Endothelial cell (in vitro differentiated cells): ENCODE data around the gene OMP. TPM values are rescaled to one million over a fixed set of nuclear protein-coding genes. Genes with fewer than 3 reads are reported as not detected.

ENCODE experiments used
- DNase-seq: peaks from one replicate; pipeline ENCODE4 v3.0.0; 2021; ENCODE audit warnings: low spot score
- H3K27ac Mint-ChIP-seq: one replicate; pipeline ENCODE4 v1.8.0; 2021; ENCODE audit warnings: mixed read lengths, inconsistent platforms; ENCODE audit not compliant: unreplicated experiment
- H3K27me3 Mint-ChIP-seq: one replicate; pipeline ENCODE4 v1.8.0; 2021; ENCODE audit warnings: mild to moderate bottlenecking, moderate library complexity, mixed read lengths, inconsistent platforms; ENCODE audit not compliant: unreplicated experiment
- H3K36me3 Mint-ChIP-seq: one replicate; pipeline ENCODE4 v1.8.0; 2021; ENCODE audit warnings: mild to moderate bottlenecking, low read depth, mixed read lengths, inconsistent platforms; ENCODE audit not compliant: unreplicated experiment
- H3K4me1 Mint-ChIP-seq: one replicate; pipeline ENCODE4 v1.8.0; 2021; ENCODE audit warnings: mild to moderate bottlenecking, mixed read lengths, inconsistent platforms; ENCODE audit not compliant: unreplicated experiment
- H3K4me3 Mint-ChIP-seq: one replicate; pipeline ENCODE4 v1.8.0; 2021; ENCODE audit warnings: mild to moderate bottlenecking, mixed read lengths, inconsistent platforms; ENCODE audit not compliant: unreplicated experiment
- H3K9me3 Mint-ChIP-seq: one replicate; pipeline ENCODE4 v1.8.0; 2021; ENCODE audit warnings: mixed read lengths, inconsistent platforms; ENCODE audit not compliant: unreplicated experiment
- CTCF ChIP-seq: fragments of 200-600 bp; sonication (generic); IDR thresholded peaks from one replicate; pipeline ENCODE4 v1.5.0; 2021; ENCODE audit warnings: antibody characterized with exemption; ENCODE audit not compliant: unreplicated experiment
- total RNA-seq: library from RNA; stranded (reverse); fragmentation: NEBNext Ultra II Directional; extraction: Animal tissue kit (Norgen Biotek cat#: 25700); gene quantifications from one replicate; pipeline ENCODE4 v1.2.1, GENCODE V29; 2021; ENCODE audit not compliant: unreplicated experiment

Gene OMP
- total RNA-seq, 1 donor from 2014 or later, result not detected

- no peak overlapping the region for H3K4me3 Mint-ChIP-seq
- H3K4me1 Mint-ChIP-seq, result peaks cover 26% of the 10 kb centered on the region
- peaks cover 12% of the 10 kb centered on the region for H3K27me3 Mint-ChIP-seq
- TF ChIP-seq CTCF, result no peak
- H3K36me3 Mint-ChIP-seq, result no peaks in the 10 kb centered on the region
- DNase-seq, result no peak
- H3K9me3 Mint-ChIP-seq, result no peaks in the 10 kb centered on the region
- no peak overlapping the region for H3K27ac Mint-ChIP-seq
These were observed 34.8 kb downstream of the OMP start for GRCh38 chr11:77137421-77137820.

- Mint-ChIP-seq H3K27ac (no peak overlapping the region), H3K9me3 (no peaks in the 10 kb centered on the region), H3K4me1 (peaks cover 26% of the 10 kb centered on the region), H3K36me3 (peaks cover 2% of the 10 kb centered on the region), H3K4me3 (no peak overlapping the region), H3K27me3 (peaks cover 12% of the 10 kb centered on the region)
- TF ChIP-seq CTCF, result no peak
- DNase-seq, result no peak
These were observed 35.5 kb downstream of the OMP start for GRCh38 chr11:77138106-77138649.

- Mint-ChIP-seq H3K4me1 (peaks cover 26% of the 10 kb centered on the region), H3K36me3 (peaks cover 3% of the 10 kb centered on the region), H3K9me3 (no peaks in the 10 kb centered on the region), H3K4me3 (no peak overlapping the region), H3K27ac (peak overlapping the region; percentile 36), H3K27me3 (peaks cover 15% of the 10 kb centered on the region)
- DNase-seq, result no peak
- TF ChIP-seq CTCF, result no peak
These were observed 36.6 kb downstream of the OMP start for GRCh38 chr11:77139201-77139600.

- Mint-ChIP-seq H3K27me3 (peaks cover 17% of the 10 kb centered on the region), H3K4me1 (peaks cover 26% of the 10 kb centered on the region), H3K9me3 (no peaks in the 10 kb centered on the region), H3K4me3 (no peak overlapping the region), H3K27ac (peak overlapping the region; percentile 91), H3K36me3 (peaks cover 3% of the 10 kb centered on the region)
- no peak for TF ChIP-seq CTCF
- peak; percentile 50 for DNase-seq
These were observed 37.7 kb downstream of the OMP start for GRCh38 chr11:77140231-77140851.

GRCh38 chr11:77141034-77141433 is 38.4 kb downstream of the OMP start:
- H3K27me3 Mint-ChIP-seq, result peaks cover 17% of the 10 kb centered on the region
- DNase-seq, result no peak
- TF ChIP-seq CTCF, result no peak

More at GRCh38 chr11:77141034-77141433, 38.4 kb downstream of the OMP start:
- no peaks in the 10 kb centered on the region for H3K9me3 Mint-ChIP-seq
- peaks cover 26% of the 10 kb centered on the region for H3K4me1 Mint-ChIP-seq
- no peak overlapping the region for H3K4me3 Mint-ChIP-seq
- peaks cover 3% of the 10 kb centered on the region for H3K36me3 Mint-ChIP-seq
- no peak overlapping the region for H3K27ac Mint-ChIP-seq
